Prostate gland (tissue), 2 donors: ENCODE data around the gene ART1. TPM values are rescaled to one million over a fixed set of nuclear protein-coding genes. Genes with fewer than 3 reads are reported as not detected.
"Not testable (repeated sequence)": the region's sequence is repeated elsewhere in the genome, so short reads cannot be mapped to it uniquely, and the experiment has no call there.

Source experiments
- DNase-seq: peaks from one replicate; pipeline ENCODE4 v3.0.0-alpha.2; 2019; ENCODE audit warnings: low spot score
- H3K27ac ChIP-seq, 2 donors: fragments of 200-600 bp; sonication (generic); 2 replicates each; pipeline ENCODE4 v1.5.1; 2017 to 2019
- H3K27me3 ChIP-seq: fragments of 200-600 bp; sonication (generic); replicated peaks from 2 replicates; pipeline ENCODE4 v1.5.1; 2019; ENCODE audit not compliant: insufficient read depth
- H3K36me3 ChIP-seq, 2 donors: fragments of 200-600 bp; sonication (generic); 1 replicate in 1 of 2; 2 replicates in 1 of 2; pipeline versions ENCODE4 v1.5.1 to v1.8.1; 2017 to 2019
- H3K4me1 ChIP-seq: fragments of 200-600 bp; sonication (generic); replicated peaks from 2 replicates; pipeline ENCODE4 v1.5.1; 2019
- H3K4me3 ChIP-seq, 2 donors: fragments of 200-600 bp; sonication (generic); 2 replicates each; pipeline ENCODE4 v1.5.1; 2017 to 2019
- H3K9me3 ChIP-seq: fragments of 200-600 bp; sonication (generic); 2 replicates; pipeline ENCODE4 v1.5.1; 2017
- POLR2A ChIP-seq: fragments of 450-650 bp; IDR thresholded peaks from one replicate; pipeline ENCODE4 v1.6.1; 2016; ENCODE audit warnings: antibody characterized with exemption, mild to moderate bottlenecking
- POLR2AphosphoS5 ChIP-seq: sonication (generic); formaldehyde crosslinking; IDR thresholded peaks from one replicate; pipeline ENCODE4 v1.6.1; 2017; ENCODE audit warnings: antibody characterized with exemption
- WGBS: methylation state at CpG from one replicate; pipeline ENCODE4 v1.1.5; 2018; 5-methylcytosine and 5-hydroxymethylcytosine counted together
- intact Hi-C: fragments of 100-400 bp; cut with DNase I; formaldehyde crosslinking; loops from one replicate; pipeline ENCODE4 v1.14.2; 2022
- total RNA-seq, 2 donors: library from RNA; depleted of rRNA; stranded (reverse); fragments of >200 nt; gene quantifications; one replicate each; pipeline ENCODE4 v1.1.0, GENCODE V29; 2016
- TF ChIP-seq, protein P1 (sequence below), 4 experiments: fragments of 200-600 bp in 2 of 4; fragments of 450-650 bp in 2 of 4; sonication (generic) in 2 of 4; IDR thresholded peaks; 1 replicate in 3 of 4; 2 replicates in 1 of 4; pipeline ENCODE4 v1.5.1; 2016 to 2019; ENCODE audit warnings: antibody characterized with exemption in 4 of 4, mild to moderate bottlenecking in 2 of 4, moderate library complexity in 2 of 4

ART1 gene
- total RNA-seq, 2 donors from 2014 or later, result not detected

DNA sequence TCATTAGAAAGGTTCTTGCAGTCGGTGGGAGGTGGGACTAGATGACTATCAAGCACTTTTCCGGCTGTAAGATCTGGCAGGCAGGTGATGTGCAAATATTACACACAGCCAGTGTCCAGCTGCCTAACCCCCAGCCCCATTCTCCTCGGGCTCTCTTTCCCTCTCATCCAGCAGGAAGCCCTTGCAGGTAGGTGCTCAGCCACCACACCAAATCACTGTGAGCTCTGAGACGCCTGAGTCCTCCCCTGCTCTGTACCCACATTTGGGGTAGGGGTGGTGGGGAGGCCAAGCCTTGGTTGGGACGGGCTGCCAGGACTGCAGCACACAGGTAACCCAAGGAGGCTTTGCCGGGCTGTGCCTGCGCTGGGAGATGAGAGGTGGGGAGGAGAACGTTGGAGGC is 3.7 kb upstream of the ART1 start:
- WGBS, result 58% methylated on average over 8 of the region's 8 CpGs
- Histone ChIP-seq H3K4me1 (no peaks in the 10 kb centered on the region), H3K4me3 (no peak overlapping the region), H3K27me3 (no peaks in the 10 kb centered on the region), H3K36me3 (no peaks in the 10 kb centered on the region), H3K27ac (no peak overlapping the region), H3K9me3 (no peaks in the 10 kb centered on the region)
- TF ChIP-seq POLR2AphosphoS5 (no peak), POLR2A (no peak)
- TF ChIP-seq, protein P1, sequence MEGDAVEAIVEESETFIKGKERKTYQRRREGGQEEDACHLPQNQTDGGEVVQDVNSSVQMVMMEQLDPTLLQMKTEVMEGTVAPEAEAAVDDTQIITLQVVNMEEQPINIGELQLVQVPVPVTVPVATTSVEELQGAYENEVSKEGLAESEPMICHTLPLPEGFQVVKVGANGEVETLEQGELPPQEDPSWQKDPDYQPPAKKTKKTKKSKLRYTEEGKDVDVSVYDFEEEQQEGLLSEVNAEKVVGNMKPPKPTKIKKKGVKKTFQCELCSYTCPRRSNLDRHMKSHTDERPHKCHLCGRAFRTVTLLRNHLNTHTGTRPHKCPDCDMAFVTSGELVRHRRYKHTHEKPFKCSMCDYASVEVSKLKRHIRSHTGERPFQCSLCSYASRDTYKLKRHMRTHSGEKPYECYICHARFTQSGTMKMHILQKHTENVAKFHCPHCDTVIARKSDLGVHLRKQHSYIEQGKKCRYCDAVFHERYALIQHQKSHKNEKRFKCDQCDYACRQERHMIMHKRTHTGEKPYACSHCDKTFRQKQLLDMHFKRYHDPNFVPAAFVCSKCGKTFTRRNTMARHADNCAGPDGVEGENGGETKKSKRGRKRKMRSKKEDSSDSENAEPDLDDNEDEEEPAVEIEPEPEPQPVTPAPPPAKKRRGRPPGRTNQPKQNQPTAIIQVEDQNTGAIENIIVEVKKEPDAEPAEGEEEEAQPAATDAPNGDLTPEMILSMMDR (IDR thresholded peaks at IDR 0.05), result no peak
- DNase-seq, result no peak
- intact Hi-C loops, result no loop called here

DNA sequence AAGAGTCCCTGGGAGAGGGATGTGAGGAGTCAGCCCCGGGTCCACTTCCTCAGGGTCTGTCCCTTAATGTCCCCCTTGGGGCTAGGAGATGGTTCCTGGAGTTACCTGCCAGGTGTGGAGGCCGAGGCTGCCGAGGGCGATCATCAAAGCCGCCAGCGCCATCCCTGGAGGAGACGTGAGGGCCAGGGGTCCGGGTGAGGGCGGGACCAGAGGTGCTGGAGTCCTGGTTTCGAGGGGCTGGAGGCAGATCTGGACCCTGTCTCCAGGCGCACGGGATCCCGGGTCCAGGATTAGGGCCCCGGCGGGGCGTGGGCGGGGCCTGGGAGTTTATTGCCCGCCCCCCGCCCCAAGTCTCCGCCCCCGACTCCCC is 3.2 kb upstream of the ART1 start, which contains the start of gene ART5:
Gene ART5 (minus strand): TSS at position 292 of the 370 bp plus-strand sequence. CDS start 130 bp downstream, at position 162.
- Histone ChIP-seq H3K27ac (peak within 1 kb of the TSS in 1 of 2 donors; percentile 43), H3K4me1 (no peaks in the 10 kb centered on the region), H3K9me3 (no peaks in the 10 kb centered on the region), H3K4me3 (peak within 1 kb of the TSS; percentile 42 to 46), H3K27me3 (no peaks in the 10 kb centered on the region), H3K36me3 (no peaks in the 10 kb centered on the region)
- WGBS, result 19% methylated on average over 12 of the region's 21 CpGs
- TF ChIP-seq POLR2AphosphoS5, result no peak
- TF ChIP-seq POLR2A, result no peak
- TF ChIP-seq, protein P1 (IDR thresholded peaks at IDR 0.05), result no peak
- DNase-seq, result no peak
- intact Hi-C loops, result no loop called here

DNA sequence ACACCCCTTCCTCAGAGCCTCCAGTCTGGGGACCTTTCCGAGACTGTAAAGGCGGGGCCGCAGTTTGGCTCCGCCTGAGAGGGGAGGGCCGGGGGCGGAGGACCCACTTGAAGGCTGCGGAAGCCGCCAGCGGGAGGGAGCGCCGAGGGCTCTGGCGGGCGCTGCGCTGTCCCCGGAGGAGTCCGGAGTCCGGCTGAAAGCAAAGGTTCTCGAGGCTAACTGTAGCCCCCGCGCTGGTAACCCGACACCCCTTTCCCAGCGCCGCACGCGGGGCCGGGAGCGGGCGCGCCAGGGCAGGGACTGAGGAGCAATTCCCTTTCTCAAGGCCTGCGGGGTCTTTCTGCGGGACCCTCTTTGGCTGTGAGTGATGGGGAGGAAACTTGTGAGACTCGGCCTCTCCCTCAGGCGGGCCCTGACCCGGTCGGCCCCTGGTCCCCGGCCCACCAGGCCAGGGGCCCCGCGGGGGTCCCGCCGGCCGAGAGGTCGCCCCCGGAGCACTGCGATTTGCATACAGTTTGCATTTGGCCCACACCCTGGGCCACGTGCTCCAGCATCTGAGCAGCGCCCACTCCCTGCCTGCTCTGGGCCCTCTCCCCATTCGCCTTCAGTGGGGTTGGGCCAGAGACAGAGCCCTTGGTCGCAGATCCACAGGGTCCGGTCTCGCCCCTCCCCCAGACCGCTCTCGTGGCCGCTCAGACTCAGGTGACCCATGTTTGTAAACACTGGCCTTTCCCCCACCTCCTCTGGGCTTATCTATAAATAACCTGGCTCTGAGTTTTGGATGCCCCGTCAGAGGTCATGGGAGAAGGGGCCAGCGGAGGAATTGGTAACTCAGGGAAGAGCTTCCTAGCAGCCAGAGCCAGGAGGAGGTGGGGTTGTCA is 2.6 kb upstream of the ART1 start:
- Histone ChIP-seq H3K27ac (peak overlapping the region in 1 of 2 donors; percentile 43), H3K9me3 (no peaks in the 10 kb centered on the region), H3K4me3 (peak overlapping the region; percentile 42 to 46), H3K27me3 (no peaks in the 10 kb centered on the region), H3K36me3 (no peaks in the 10 kb centered on the region), H3K4me1 (no peaks in the 10 kb centered on the region)
- intact Hi-C loops, result no loop called here
- under 1% methylated on average over 55 of the region's 55 CpGs for WGBS
- DNase-seq, result peak; percentile 76
- TF ChIP-seq POLR2A (peak; percentile 61), POLR2AphosphoS5 (peak; percentile 47)
- TF ChIP-seq, protein P1 (IDR thresholded peaks at IDR 0.05), result no peak

DNA sequence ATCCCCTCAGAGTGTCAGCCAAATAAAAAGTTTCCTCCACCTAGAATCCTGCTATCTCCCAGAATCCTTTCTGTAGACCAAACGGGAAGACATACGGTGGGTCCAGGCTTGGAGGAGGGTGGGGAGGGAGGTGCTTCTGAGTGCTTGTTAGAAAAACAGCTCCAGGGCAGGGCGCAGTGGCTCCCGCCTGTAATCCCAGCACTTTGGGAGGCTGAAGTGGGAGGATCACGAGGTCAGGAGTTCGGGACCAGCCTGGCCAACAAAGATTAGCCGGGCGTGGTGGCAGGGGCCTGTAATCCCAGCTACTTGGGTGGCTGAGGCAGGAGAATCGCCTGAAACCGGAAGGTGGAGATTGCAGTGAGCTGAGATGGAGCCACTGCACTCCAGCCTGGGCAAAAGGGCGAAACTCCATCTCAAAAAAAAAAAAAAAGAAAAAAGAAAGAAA is 1.8 kb upstream of the ART1 start:
- peak overlapping the region in 1 of 2 donors; percentile 42 for H3K4me3 ChIP-seq
- H3K9me3 ChIP-seq, H3K27ac ChIP-seq, H3K27me3 ChIP-seq, H3K4me1 ChIP-seq, intact Hi-C loops, DNase-seq, H3K36me3 ChIP-seq: not testable (repeated sequence)
- 43% methylated on average over 11 of the region's 11 CpGs for WGBS

DNA sequence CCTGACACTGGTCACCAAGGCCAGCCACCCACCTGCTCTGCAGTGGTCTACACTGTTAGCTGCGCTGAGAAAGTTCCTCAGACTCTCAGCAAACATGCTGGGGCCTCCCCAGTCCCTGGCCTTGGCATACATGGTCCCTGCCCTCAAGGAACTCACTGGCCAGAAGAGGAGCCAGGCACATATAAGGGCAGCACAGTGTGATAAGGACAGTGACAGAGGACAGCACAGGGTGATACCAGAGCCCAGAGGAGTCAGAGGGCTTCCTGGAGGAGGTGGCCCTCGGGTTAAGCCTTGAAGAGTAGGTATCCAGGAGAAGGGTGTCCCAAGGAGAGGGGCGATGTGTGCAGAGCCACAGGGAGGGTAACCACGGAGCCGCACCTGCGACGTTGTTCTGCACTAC is 624 bp downstream of the ART1 start:
- TF ChIP-seq, protein P1 (IDR thresholded peaks at IDR 0.05), result no peak
- no peak for TF ChIP-seq POLR2A
- WGBS, result 85% methylated on average over 7 of the region's 7 CpGs
- H3K36me3 ChIP-seq, result no peaks in the 10 kb centered on the region

DNA sequence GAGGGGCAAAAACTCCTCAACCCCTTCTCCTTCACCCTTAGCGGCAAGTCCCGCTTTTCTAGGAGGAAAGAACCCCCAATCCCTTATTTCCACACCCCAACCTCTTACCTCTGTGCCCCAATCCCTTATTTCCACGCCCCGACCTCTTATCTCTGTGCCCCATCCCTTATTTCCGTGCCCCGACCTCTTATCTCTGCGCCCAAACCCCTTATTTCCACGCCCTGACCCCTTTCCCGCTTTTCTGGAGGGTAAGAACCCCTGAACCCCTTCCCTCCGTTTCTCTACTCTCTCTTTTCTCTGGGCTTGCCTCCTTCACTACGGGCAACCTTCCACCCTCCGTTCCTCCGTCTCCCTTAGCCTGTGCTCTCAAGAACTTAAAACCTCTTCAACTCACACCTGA is 3.9 kb downstream of the ART1 start:
- H3K4me3 ChIP-seq, H3K27ac ChIP-seq, H3K4me1 ChIP-seq, DNase-seq, H3K9me3 ChIP-seq, H3K27me3 ChIP-seq, H3K36me3 ChIP-seq, intact Hi-C loops: not testable (repeated sequence)
- WGBS, result 78% methylated on average over 13 of the region's 13 CpGs

More for the DNA sequence above, 624 bp downstream of the ART1 start:
- H3K4me1 ChIP-seq, result no peaks in the 10 kb centered on the region
- no peaks in the 10 kb centered on the region for H3K9me3 ChIP-seq
- intact Hi-C loops, result no loop called here
- H3K27ac ChIP-seq, result no peak overlapping the region
- no peak for DNase-seq
- no peak overlapping the region for H3K4me3 ChIP-seq
- H3K27me3 ChIP-seq, result no peaks in the 10 kb centered on the region

DNA sequence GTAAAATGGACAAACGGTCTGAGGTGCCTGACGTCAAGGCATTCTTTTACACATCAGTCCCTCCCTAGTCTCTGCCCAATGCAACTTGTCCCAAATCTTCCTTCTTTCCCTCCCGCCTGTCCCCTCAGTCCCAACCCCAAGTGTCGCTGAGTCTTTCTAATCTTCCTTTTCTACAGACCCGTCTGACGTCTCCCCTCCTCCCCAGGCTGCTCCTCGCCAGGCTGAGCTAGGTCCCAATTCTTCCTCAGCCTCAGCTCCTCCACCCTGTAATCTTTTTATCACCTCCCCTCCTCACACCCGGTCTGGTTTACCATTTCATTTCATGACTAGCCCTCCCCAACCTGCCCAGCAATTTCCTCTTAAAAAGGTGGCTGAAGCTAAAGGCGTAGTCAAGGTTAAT is 4.4 kb downstream of the ART1 start:
- not testable (repeated sequence) for H3K36me3 ChIP-seq

DNA sequence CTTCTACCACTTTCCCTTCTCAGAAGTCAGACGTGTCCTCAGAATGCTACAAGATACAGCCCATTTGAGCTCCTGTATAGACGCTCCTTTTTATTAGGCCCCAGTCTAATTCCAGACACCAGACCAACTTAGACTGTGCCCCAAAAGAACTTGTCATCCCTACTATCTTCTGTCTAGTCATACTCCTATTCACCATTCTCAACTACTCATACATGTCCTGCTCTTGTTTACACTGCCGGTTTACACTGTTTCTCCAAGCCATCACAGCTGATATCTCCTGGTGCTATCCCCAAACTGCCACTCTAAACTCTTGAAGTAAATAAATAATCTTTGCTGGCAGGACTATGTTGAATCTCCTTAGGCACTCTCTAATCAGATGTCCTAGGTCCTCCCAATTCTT is 7.6 kb downstream of the ART1 start:
- H3K27ac ChIP-seq, DNase-seq, H3K4me1 ChIP-seq, H3K4me3 ChIP-seq, H3K36me3 ChIP-seq, intact Hi-C loops, H3K27me3 ChIP-seq, H3K9me3 ChIP-seq: not testable (repeated sequence)
- 84% methylated on average over 3 of the region's 3 CpGs for WGBS

More for the DNA sequence above, 4.4 kb downstream of the ART1 start:
- H3K27ac ChIP-seq, H3K27me3 ChIP-seq, H3K4me1 ChIP-seq, H3K9me3 ChIP-seq, DNase-seq, intact Hi-C loops, H3K4me3 ChIP-seq: not testable (repeated sequence)
- WGBS, result 34% methylated on average over 9 of the region's 9 CpGs
